ENCODE measurements around the gene ZNF385C.

Gene ZNF385C

GRCh38 chr17:42075789-42076188 lies 22.5 kb downstream of the ZNF385C start:
- DNase-seq: no peak

GRCh38 chr17:42072323-42073187 lies 25.7 kb downstream of the ZNF385C start:
- DNase-seq: no peak

GRCh38 chr17:42071810-42072209 lies 26.5 kb downstream of the ZNF385C start:
- no peak for DNase-seq

- no peak for DNase-seq
Observed at GRCh38 chr17:42068979-42069378, 29.3 kb downstream of the ZNF385C start.

- DNase-seq: peak; percentile 31
Observed at GRCh38 chr17:42067371-42068091, 30.7 kb downstream of the ZNF385C start.

GRCh38 chr17:42065201-42065600 lies 33.1 kb downstream of the ZNF385C start:
- no peak for DNase-seq

GRCh38 chr17:42062681-42063080 lies 35.6 kb downstream of the ZNF385C start:
- DNase-seq: no peak

- DNase-seq: no peak
Observed at GRCh38 chr17:42061646-42062487, 36.4 kb downstream of the ZNF385C start.

- no peak for DNase-seq
Observed at GRCh38 chr17:42060231-42060630, 38.0 kb downstream of the ZNF385C start.

GRCh38 chr17:42059815-42060214 lies 38.5 kb downstream of the ZNF385C start:
- DNase-seq: no peak

- DNase-seq: no peak
Observed at GRCh38 chr17:42058063-42058462, 40.2 kb downstream of the ZNF385C start.

GRCh38 chr17:42056635-42057034 lies 41.6 kb downstream of the ZNF385C start:
- DNase-seq: no peak

GRCh38 chr17:42055496-42055895 lies 42.8 kb downstream of the ZNF385C start:
- no peak for DNase-seq

GRCh38 chr17:42055027-42055426 lies 43.2 kb downstream of the ZNF385C start:
- no peak for DNase-seq

- no peak for DNase-seq
Observed at GRCh38 chr17:42053731-42054500, 44.4 kb downstream of the ZNF385C start.

GRCh38 chr17:42052346-42052877 lies 45.9 kb downstream of the ZNF385C start:
- no peak for DNase-seq

- DNase-seq: no peak
Observed at GRCh38 chr17:42051645-42052044, 46.6 kb downstream of the ZNF385C start.

GRCh38 chr17:42051013-42051400 lies 47.3 kb downstream of the ZNF385C start:
- no peak for DNase-seq

- DNase-seq: peak; percentile 51
Observed at GRCh38 chr17:42050393-42051012, 47.8 kb downstream of the ZNF385C start, which contains the start of gene C17orf113. Gene C17orf113 (minus strand): TSS chr17:42050601. CDS start chr17:42043376, 7,225 bp downstream.

GRCh38 chr17:42049834-42050392 lies 48.4 kb downstream of the ZNF385C start:
- no peak for DNase-seq

GRCh38 chr17:42047343-42047742 lies 50.9 kb downstream of the ZNF385C start:
- no peak for DNase-seq
